ENCODE results near the gene AMBP.

AMBP gene

DNA sequence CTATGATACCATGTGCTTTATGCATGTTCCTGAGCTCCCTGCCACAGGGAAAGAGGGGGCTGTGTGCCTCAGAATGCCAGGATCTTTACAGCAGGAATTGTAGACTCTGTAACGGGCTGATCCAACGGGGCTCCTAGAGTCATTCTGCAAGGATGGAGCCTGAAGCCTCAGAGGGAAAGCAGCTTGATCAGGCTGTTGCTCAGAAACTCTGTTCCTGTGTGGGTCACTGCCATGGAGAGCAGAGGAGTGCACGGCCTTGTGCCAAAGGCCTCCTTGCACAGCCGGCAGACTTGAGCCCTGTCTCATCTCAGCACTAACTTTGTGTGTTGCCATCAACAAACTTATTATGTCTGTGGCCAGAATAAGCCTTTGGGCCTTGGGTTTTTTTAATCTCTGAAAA lies 51.8 kb downstream of the AMBP start:
- no peak overlapping the region for H3K9ac ChIP-seq (ENCODE audit: low read length)
- H3K4me2 ChIP-seq (ENCODE audit: low read length): no peak overlapping the region
- 0 out of 2 replicates have a peak, but pooled peaks cover 4% of the 10 kb centered on the region for H3K9me3 ChIP-seq (ENCODE audit: low read length)
- H2AFZ ChIP-seq (ENCODE audit: low read length): no peak overlapping the region
- no peaks in the 10 kb centered on the region for H3K4me1 ChIP-seq (ENCODE audit: insufficient read depth, low read length, severe bottlenecking)
- H3K4me3 ChIP-seq (ENCODE audit: low read depth, low read length, poor library complexity, severe bottlenecking): no peak overlapping the region
- no peak overlapping the region for H3K27ac ChIP-seq (ENCODE audit: low read depth, low read length, poor library complexity, severe bottlenecking)
- no peak for TF ChIP-seq EZH2 (IDR thresholded peaks at IDR 0.05; ENCODE audit: borderline replicate concordance, low read length)
- TF ChIP-seq, protein P1, sequence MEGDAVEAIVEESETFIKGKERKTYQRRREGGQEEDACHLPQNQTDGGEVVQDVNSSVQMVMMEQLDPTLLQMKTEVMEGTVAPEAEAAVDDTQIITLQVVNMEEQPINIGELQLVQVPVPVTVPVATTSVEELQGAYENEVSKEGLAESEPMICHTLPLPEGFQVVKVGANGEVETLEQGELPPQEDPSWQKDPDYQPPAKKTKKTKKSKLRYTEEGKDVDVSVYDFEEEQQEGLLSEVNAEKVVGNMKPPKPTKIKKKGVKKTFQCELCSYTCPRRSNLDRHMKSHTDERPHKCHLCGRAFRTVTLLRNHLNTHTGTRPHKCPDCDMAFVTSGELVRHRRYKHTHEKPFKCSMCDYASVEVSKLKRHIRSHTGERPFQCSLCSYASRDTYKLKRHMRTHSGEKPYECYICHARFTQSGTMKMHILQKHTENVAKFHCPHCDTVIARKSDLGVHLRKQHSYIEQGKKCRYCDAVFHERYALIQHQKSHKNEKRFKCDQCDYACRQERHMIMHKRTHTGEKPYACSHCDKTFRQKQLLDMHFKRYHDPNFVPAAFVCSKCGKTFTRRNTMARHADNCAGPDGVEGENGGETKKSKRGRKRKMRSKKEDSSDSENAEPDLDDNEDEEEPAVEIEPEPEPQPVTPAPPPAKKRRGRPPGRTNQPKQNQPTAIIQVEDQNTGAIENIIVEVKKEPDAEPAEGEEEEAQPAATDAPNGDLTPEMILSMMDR (IDR thresholded peaks at IDR 0.05; ENCODE audit: low read length): no peak
- no peaks in the 10 kb centered on the region for H3K79me2 ChIP-seq (ENCODE audit: insufficient read depth, low read length)
- no peaks in the 10 kb centered on the region for H3K27me3 ChIP-seq (ENCODE audit: insufficient read depth, low read length)
- H3K9me2 ChIP-seq (ENCODE audit: low read depth, low read length): no peaks in the 10 kb centered on the region
- no peaks in the 10 kb centered on the region for H3K36me3 ChIP-seq (ENCODE audit: insufficient read depth, low read length)
- no peaks in the 10 kb centered on the region for H4K20me1 ChIP-seq (ENCODE audit: insufficient read depth, low read length)
- H3F3A ChIP-seq (ENCODE audit: insufficient read depth, low read length): no peaks in the 10 kb centered on the region

GRCh38 chr9:114025760-114026159 lies 52.3 kb downstream of the AMBP start:
- no peak overlapping the region for H3K27ac ChIP-seq (ENCODE audit: low read depth, low read length, poor library complexity, severe bottlenecking)
- H3K27me3 ChIP-seq (ENCODE audit: insufficient read depth, low read length): no peaks in the 10 kb centered on the region
- H3K9me3 ChIP-seq (ENCODE audit: low read length): 0 out of 2 replicates have a peak, but pooled peaks cover 4% of the 10 kb centered on the region
- H3K4me2 ChIP-seq (ENCODE audit: low read length): no peak overlapping the region
- no peaks in the 10 kb centered on the region for H3K4me1 ChIP-seq (ENCODE audit: insufficient read depth, low read length, severe bottlenecking)
- H3K4me3 ChIP-seq (ENCODE audit: low read depth, low read length, poor library complexity, severe bottlenecking): no peak overlapping the region
- no peaks in the 10 kb centered on the region for H3K36me3 ChIP-seq (ENCODE audit: insufficient read depth, low read length)
- TF ChIP-seq EZH2 (IDR thresholded peaks at IDR 0.05; ENCODE audit: borderline replicate concordance, low read length): no peak
- TF ChIP-seq, protein P1 (IDR thresholded peaks at IDR 0.05; ENCODE audit: low read length): no peak
- H4K20me1 ChIP-seq (ENCODE audit: insufficient read depth, low read length): no peaks in the 10 kb centered on the region
- H3K9me2 ChIP-seq (ENCODE audit: low read depth, low read length): no peaks in the 10 kb centered on the region
- no peaks in the 10 kb centered on the region for H3F3A ChIP-seq (ENCODE audit: insufficient read depth, low read length)
- H3K79me2 ChIP-seq (ENCODE audit: insufficient read depth, low read length): no peaks in the 10 kb centered on the region
- H2AFZ ChIP-seq (ENCODE audit: low read length): no peak overlapping the region
- no peak overlapping the region for H3K9ac ChIP-seq (ENCODE audit: low read length)

- Histone ChIP-seq H3K27me3 (ENCODE audit: insufficient read depth, low read length) (no peaks in the 10 kb centered on the region), H3K9ac (ENCODE audit: low read length) (no peak overlapping the region), H3K9me3 (ENCODE audit: low read length) (0 out of 2 replicates have a peak, but pooled peaks cover 4% of the 10 kb centered on the region), H4K20me1 (ENCODE audit: insufficient read depth, low read length) (no peaks in the 10 kb centered on the region), H3F3A (ENCODE audit: insufficient read depth, low read length) (no peaks in the 10 kb centered on the region), H2AFZ (ENCODE audit: low read length) (no peak overlapping the region), H3K9me2 (ENCODE audit: low read depth, low read length) (no peaks in the 10 kb centered on the region), H3K4me2 (ENCODE audit: low read length) (no peak overlapping the region), H3K4me1 (ENCODE audit: insufficient read depth, low read length, severe bottlenecking) (no peaks in the 10 kb centered on the region), H3K36me3 (ENCODE audit: insufficient read depth, low read length) (no peaks in the 10 kb centered on the region), H3K79me2 (ENCODE audit: insufficient read depth, low read length) (no peaks in the 10 kb centered on the region), H3K4me3 (ENCODE audit: low read depth, low read length, poor library complexity, severe bottlenecking) (no peak overlapping the region), H3K27ac (ENCODE audit: low read depth, low read length, poor library complexity, severe bottlenecking) (no peak overlapping the region)
- TF ChIP-seq, protein P1 (IDR thresholded peaks at IDR 0.05; ENCODE audit: low read length): no peak
- TF ChIP-seq EZH2 (IDR thresholded peaks at IDR 0.05; ENCODE audit: borderline replicate concordance, low read length): no peak
Measured at GRCh38 chr9:114025196-114025753, 52.8 kb downstream of the AMBP start.
